ENCODE results near the gene SYN1.

SYN1 gene

DNA sequence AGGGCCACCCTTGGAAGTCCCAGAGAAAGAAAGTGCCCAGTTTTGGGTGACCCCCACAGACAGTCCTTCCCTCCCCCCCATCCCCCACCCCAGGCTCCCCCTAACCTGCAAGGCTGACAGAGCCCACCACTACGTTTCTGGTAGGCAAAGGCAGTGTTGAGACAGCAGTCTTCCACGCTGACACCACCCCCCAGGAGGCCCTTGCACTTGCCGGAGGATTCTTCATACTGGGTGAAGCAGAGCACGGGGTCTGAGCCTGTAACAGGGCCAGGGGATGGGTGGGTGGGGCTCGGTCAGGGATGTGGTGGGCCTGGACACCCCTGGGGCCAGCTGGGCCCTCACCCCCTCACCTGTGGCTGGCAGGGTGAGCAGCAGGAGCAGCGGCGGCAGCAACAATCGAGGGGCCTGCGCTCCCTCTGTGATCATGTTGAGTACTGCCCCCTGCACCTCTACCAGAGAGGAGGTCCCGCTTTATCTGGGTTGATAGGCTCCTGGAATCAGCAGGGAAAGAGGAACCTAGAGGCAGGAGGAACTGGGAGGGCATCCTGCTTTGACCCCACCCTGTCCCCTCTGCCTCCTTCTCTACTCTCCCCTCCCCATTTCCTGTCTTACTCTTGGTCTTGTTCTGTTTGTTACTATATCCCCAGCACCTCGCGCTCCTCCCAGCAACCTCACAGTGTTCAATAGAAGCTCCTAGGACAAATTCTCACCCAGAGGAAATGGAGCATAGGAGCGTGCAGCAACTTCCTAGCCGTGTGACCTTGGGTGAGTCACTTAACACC lies 10.0 kb upstream of the SYN1 start, which contains the start of gene CFP:
CFP (minus strand) TSS at position 512 of the 782 bp plus-strand sequence; CDS start at position 426, 86 bp downstream.
- TF ChIP-seq, protein P1, sequence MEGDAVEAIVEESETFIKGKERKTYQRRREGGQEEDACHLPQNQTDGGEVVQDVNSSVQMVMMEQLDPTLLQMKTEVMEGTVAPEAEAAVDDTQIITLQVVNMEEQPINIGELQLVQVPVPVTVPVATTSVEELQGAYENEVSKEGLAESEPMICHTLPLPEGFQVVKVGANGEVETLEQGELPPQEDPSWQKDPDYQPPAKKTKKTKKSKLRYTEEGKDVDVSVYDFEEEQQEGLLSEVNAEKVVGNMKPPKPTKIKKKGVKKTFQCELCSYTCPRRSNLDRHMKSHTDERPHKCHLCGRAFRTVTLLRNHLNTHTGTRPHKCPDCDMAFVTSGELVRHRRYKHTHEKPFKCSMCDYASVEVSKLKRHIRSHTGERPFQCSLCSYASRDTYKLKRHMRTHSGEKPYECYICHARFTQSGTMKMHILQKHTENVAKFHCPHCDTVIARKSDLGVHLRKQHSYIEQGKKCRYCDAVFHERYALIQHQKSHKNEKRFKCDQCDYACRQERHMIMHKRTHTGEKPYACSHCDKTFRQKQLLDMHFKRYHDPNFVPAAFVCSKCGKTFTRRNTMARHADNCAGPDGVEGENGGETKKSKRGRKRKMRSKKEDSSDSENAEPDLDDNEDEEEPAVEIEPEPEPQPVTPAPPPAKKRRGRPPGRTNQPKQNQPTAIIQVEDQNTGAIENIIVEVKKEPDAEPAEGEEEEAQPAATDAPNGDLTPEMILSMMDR (IDR thresholded peaks at IDR 0.05; ENCODE audit: low read depth, low read length), result no peak
- Histone ChIP-seq H3K9me3 (ENCODE audit: insufficient read depth, low read length) (no peaks in the 10 kb centered on the region), H3K27ac (ENCODE audit: low read length) (no peak within 1 kb of the TSS), H3K4me1 (ENCODE audit: low read length) (peaks cover 17% of the 10 kb centered on the region), H3K4me3 (ENCODE audit: low read length) (no peak within 1 kb of the TSS), H3K36me3 (replicated peaks; ENCODE audit: low read depth, low read length) (peaks cover 5% of the 10 kb centered on the region), H4K20me1 (ENCODE audit: insufficient read depth, low read length) (no peaks in the 10 kb centered on the region), H3K4me2 (ENCODE audit: low read length) (peak within 1 kb of the TSS; percentile 40), H3K9ac (ENCODE audit: low read length) (no peak within 1 kb of the TSS), H2AFZ (ENCODE audit: low read depth, low read length) (no peak within 1 kb of the TSS), H3K27me3 (ENCODE audit: low read depth, low read length) (no peaks in the 10 kb centered on the region), H3K79me2 (ENCODE audit: low read length) (no peaks in the 10 kb centered on the region)

DNA sequence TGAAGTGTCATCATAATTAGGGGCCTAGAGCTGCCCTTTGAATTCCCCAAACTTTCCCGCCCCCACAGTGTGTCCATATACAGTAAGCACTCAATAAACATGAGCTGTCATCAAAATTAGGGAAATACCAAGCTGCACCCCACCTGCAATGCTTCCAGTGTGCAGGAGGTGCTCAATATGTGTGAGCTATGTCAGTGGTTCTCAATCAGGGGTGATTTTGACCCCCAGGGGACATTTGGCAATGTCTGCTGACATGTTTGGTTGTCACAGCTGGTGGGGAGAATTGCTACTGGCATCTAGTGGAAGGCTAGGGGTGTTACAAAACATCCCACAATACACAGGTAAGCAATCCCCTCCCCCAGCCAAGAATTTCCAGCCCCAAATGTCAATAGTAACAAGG lies 9.3 kb upstream of the SYN1 start:
- no peaks in the 10 kb centered on the region for H3K36me3 ChIP-seq (replicated peaks; ENCODE audit: low read depth, low read length)
- H3K4me2 ChIP-seq (ENCODE audit: low read length), result no peak overlapping the region
- no peak for TF ChIP-seq EZH2phosphoT487 (IDR thresholded peaks at IDR 0.05; ENCODE audit: low read depth)
- TF ChIP-seq, protein P1 (IDR thresholded peaks at IDR 0.05; ENCODE audit: low read depth, low read length), result peak; percentile 25
- no peak overlapping the region for H3K27ac ChIP-seq (ENCODE audit: low read length)
- H3K9me3 ChIP-seq (ENCODE audit: insufficient read depth, low read length), result no peaks in the 10 kb centered on the region
- H4K20me1 ChIP-seq (ENCODE audit: insufficient read depth, low read length), result no peaks in the 10 kb centered on the region
- no peak overlapping the region for H2AFZ ChIP-seq (ENCODE audit: low read depth, low read length)
- peaks cover 17% of the 10 kb centered on the region for H3K4me1 ChIP-seq (ENCODE audit: low read length)
- H3K9ac ChIP-seq (ENCODE audit: low read length), result no peak overlapping the region
- H3K79me2 ChIP-seq (ENCODE audit: low read length), result no peaks in the 10 kb centered on the region
- H3K4me3 ChIP-seq (ENCODE audit: low read length), result no peak overlapping the region
- H3K27me3 ChIP-seq (ENCODE audit: low read depth, low read length), result no peaks in the 10 kb centered on the region

DNA sequence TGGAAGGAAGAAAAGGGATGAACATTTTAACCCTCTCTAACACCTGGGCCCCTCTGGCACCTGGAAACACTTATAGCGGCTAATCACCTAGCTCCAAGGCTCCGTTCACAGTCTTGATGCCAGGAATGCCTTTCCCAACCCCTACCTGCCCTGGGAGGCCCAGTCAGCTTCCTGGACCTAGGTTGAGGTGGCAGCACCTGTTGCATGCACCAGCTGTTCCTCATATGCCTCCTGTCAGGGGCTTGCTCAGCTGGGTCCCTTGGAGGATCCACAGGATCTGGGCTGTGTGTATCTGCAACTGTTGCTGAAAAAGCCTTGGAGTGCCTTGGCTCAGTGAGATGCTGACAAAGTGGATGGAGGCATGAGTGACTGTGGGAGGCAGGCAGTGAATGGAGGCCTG lies 5.7 kb upstream of the SYN1 start:
- H3K36me3 ChIP-seq (replicated peaks; ENCODE audit: low read depth, low read length), result no peaks in the 10 kb centered on the region
- no peak overlapping the region for H3K4me3 ChIP-seq (ENCODE audit: low read length)
- H3K27ac ChIP-seq (ENCODE audit: low read length), result no peak overlapping the region
- H3K9ac ChIP-seq (ENCODE audit: low read length), result no peak overlapping the region
- H3K27me3 ChIP-seq (ENCODE audit: low read depth, low read length), result no peaks in the 10 kb centered on the region
- H2AFZ ChIP-seq (ENCODE audit: low read depth, low read length), result no peak overlapping the region
- no peaks in the 10 kb centered on the region for H3K9me3 ChIP-seq (ENCODE audit: insufficient read depth, low read length)
- TF ChIP-seq, protein P1 (IDR thresholded peaks at IDR 0.05; ENCODE audit: low read depth, low read length), result no peak
- TF ChIP-seq EZH2phosphoT487 (IDR thresholded peaks at IDR 0.05; ENCODE audit: low read depth), result no peak
- H3K4me2 ChIP-seq (ENCODE audit: low read length), result no peak overlapping the region
- no peaks in the 10 kb centered on the region for H3K79me2 ChIP-seq (ENCODE audit: low read length)
- H3K4me1 ChIP-seq (ENCODE audit: low read length), result peaks cover 8% of the 10 kb centered on the region
- no peaks in the 10 kb centered on the region for H4K20me1 ChIP-seq (ENCODE audit: insufficient read depth, low read length)

DNA sequence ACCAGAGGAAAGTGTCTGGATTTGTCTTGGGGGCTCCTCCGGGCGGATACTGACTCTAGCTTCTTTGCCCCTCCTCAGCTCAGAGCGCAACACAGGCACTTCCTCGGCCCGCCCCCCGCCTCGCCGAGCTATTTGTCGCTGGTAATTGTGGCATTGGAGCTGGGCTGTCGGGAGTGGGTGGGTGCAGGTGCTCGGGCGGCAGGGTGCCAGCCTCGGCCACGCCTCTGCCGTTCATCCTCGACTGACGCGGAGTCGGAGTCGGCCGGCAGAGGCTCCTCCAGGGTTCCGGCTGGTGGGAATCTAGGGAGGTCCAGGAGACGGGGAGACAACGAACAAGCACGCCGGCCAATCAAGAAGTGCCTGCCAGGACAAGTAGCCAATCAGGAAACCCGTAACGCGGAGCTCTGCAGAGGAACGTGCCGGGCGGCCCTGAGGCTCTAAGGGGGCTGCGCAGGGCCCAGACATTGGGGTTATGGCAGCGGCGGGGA lies 3.9 kb upstream of the SYN1 start:
- Histone ChIP-seq H2AFZ (ENCODE audit: low read depth, low read length) (no peak overlapping the region), H3K9me3 (ENCODE audit: insufficient read depth, low read length) (no peaks in the 10 kb centered on the region), H3K4me1 (ENCODE audit: low read length) (no peaks in the 10 kb centered on the region), H3K27me3 (ENCODE audit: low read depth, low read length) (no peaks in the 10 kb centered on the region), H3K27ac (ENCODE audit: low read length) (no peak overlapping the region), H3K9ac (ENCODE audit: low read length) (no peak overlapping the region), H4K20me1 (ENCODE audit: insufficient read depth, low read length) (peaks cover 3% of the 10 kb centered on the region; the same call in 1 of the 2 replicates), H3K4me3 (ENCODE audit: low read length) (no peak overlapping the region), H3K36me3 (replicated peaks; ENCODE audit: low read depth, low read length) (no peaks in the 10 kb centered on the region), H3K79me2 (ENCODE audit: low read length) (no peaks in the 10 kb centered on the region), H3K4me2 (ENCODE audit: low read length) (no peak overlapping the region)
- TF ChIP-seq, protein P1 (IDR thresholded peaks at IDR 0.05; ENCODE audit: low read depth, low read length), result no peak
- TF ChIP-seq EZH2phosphoT487 (IDR thresholded peaks at IDR 0.05; ENCODE audit: low read depth), result no peak
